HG03378 (cell line): ENCODE measurements around the gene NBEA.

Experiments
- ATAC-seq: cut with Tn5 transposase; IDR thresholded peaks from one replicate; pipeline ENCODE4 v1.9.1; 2021; ENCODE audit warnings: mild to moderate bottlenecking, moderate library complexity; ENCODE audit not compliant: unreplicated experiment

The NBEA gene

GRCh38 chr13:35557475-35557874, 615.4 kb downstream of the NBEA start:
- peak; percentile 41 for ATAC-seq

DNA sequence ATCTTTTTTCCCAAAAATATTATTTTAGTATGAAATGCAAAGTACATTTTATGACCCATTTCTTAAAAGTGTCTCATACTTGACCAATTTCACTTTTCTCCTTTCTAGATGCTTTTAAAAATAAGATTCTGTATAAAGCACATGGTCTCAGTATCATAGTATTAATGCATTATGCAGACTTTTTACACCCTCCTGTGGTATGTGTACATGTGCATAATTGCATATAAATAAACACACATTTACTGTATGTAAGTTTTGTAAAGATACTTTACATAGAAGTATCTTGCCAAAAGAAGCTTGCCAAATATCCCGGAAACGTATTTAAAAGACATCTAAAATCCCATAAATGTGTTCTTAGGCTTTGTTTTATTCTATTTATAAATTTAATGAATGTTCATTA, 619.5 kb downstream of the NBEA start:
- no peak for ATAC-seq

GRCh38 chr13:35565273-35565672, 623.2 kb downstream of the NBEA start:
- ATAC-seq, result no peak

DNA sequence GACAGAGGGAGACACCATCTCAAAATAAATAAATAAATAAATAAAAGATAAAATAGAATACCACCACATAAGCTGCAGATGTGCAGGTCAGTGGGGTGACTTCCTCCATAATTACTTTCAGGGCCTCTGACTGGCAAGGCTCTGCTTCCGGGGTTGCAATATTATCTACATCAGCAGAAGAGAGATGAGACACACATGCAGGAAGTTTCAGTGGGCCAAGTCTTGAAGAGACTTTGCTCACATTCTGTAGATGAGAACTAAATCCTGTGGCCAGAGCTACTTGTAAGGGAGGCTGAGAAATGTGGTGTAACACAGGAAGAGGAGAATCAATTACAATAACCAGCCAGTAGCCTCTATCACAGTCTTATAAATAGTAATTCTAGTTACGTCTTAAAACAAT, 624.3 kb downstream of the NBEA start:
- no peak for ATAC-seq

DNA sequence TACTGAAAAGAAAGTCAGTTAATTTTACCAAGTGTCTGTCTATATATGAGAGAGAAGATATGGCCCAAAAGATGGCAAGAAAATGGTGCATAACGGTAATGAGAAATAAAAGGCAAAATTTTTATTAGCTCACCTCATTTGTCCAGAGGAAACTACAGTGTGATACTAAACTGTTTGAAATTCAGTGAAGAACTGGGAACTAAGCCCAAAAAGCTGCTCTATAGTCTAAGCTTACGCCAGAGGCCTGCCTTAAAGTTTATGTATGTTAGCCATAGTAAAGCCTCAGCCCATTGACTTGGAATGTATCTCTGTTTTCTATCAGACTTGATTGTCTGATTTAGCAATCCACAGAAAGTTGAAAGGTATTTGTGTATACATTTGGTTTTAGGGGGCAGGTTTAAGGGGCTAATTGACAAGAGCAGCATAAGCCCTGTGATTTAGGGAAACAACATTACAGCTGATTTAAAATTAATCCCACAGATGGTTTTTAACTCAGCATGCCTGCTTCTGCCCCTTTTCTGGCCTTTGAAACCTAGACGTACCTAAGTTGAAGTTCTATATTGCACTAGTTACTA, 625.4 kb downstream of the NBEA start:
- ATAC-seq, result no peak

DNA sequence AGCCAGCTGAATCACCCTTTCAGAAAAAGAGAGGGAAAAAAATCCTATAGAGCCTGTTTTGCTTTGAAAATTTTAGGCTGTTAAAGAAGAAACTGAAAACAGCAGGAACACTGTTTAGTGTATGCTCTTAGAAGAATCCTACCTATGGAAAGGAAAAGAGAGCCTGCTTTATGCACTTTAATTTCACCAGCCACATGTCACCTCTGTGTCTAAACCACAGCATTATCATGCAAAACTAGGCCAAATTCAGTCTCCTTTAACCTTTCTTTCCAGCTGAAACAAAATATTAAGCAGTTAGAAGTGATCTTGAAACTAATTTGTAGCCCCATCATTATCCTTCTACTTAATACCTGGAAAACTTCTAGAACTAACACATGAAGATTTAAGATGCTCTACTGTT, 631.6 kb downstream of the NBEA start:
- no peak for ATAC-seq

GRCh38 chr13:35592457-35592856, 650.4 kb downstream of the NBEA start:
- no peak for ATAC-seq

DNA sequence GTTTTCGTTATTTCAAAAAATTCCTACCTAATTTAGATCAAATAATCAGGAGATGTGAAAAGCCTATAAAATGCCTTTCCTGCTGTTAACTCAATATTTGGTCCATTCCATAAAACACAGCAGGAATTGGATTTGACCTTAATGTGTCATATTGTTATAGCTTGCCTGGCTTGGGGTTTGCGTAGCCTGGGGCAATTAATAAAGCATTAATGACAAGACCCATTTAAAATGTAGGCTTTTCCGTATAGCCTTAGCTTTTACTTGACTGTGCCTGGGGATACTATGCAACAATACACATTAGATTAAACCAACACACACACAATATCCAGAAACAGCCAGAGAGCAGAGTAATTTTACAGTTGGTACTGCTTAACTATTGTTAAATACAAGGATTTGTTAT, 651.6 kb downstream of the NBEA start:
- ATAC-seq, result no peak

DNA sequence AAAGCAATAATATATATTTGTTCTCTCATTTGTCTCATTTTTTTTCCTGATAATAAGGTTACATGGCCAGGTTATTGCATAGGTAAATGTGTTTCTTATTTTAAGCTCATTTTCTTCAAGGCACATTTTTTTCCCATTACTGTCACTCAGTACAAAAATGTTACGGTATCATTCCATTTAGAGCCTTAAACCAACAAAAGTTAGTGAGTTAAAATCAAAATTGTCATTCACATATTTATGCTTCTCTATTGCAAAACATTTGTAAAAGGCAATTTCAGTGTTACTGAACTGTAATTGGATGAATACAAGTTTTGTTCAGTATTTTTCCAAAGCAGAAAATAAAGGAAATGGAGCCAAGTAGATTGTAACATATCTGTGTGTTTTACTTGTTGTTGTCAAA, 652.0 kb downstream of the NBEA start:
- no peak for ATAC-seq

- ATAC-seq, result no peak
Measured at GRCh38 chr13:35595181-35595580, 653.1 kb downstream of the NBEA start.

DNA sequence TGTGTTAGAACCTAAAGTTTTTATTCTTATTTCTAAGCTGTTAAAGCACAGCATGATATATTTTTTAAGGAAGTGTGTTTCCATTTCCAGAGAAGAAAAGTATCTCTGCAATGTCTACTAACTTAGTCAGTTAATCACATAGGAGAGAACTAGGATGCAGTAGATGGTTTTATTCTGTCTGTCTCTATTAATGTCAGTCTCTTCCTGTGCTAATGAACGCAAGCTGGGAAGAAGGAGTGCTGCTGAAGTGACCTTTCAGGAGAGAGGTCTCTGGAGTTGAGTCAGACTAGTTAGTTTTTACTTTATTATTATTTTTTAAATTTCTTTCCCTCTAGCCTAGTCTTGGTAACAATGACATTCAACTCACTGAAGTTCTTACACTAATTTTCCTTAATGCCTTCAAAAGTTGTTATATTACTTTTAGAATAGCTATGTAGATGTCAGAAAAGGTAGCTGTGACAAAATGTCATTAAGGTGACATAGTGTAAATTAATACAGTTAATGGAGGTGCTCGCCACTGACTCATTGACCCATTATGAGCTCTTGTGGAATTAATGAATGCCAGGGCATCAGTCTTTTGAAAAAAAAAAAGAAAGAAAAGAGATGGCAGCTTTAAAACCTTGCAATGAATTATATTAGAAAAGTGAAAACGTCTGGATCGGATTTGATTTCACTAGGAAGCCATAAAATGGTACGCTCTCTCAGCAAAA, 654.4 kb downstream of the NBEA start:
- no peak for ATAC-seq

- ATAC-seq, result no peak
Measured at GRCh38 chr13:35597451-35597850, 655.4 kb downstream of the NBEA start.

- no peak for ATAC-seq
Measured at GRCh38 chr13:35598233-35598632, 656.2 kb downstream of the NBEA start.

DNA sequence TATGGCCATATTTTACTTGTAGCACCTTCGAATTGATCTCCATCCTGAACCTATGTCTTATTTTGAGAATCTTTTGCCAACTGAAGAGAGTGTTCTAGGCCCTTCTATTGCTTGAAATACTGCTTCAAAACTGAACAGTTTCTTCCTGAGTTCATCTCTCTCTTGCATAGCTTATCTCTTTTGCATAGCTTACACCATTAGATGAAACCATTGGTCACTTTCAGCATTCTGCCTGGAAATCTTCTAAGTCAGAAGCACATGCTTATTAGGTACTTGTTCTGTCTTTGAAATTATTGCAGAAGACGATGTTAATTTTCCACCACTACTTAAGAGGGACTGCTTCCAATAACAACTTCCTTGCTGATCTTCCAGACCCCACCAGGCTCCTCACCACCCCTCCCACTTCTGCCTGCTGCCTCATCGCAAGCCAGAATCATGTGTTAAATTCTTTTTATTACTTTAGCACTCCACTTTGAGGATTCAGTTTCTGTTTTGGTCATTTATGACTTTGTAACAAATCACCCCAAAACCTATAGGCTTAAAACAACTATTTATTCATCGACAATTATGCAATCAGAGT, 656.8 kb downstream of the NBEA start:
- ATAC-seq, result no peak

DNA sequence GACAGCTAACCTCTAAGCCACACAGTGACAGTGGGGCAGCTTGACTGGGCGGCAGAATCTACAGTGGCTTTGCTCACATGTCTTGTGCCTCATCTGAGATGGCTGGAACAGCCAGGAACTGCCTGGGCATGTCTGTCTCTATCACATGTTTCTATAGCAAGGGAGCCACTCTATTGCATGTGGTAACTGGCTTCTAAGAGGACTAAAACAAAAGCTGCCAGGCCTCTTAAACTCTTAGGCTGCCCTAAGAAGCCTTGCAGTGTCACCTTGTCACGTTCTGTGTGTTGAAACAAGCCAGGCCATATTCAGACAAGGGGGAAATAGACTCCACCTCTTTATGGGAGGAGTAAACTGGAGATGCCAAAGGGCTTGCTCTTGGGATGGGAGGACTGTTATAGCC, 657.3 kb downstream of the NBEA start:
- no peak for ATAC-seq

DNA sequence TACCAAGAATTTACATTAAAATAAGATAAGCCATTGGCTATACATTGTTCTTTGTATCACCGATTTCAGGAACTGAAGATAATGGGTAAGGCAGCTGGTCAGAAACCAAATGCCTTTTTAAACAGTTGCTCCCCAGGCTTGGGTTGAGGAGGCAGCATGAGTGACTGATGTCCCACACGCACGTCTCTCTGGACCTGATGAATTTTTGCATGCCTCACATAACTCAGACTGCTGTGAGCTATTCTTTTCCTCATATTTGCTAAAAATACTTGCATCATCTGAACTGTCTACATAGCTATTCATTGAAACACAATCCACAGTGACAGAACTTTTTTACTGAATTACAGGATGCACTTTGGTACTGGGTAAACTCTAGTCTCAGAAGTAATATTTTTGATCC, 658.1 kb downstream of the NBEA start:
- ATAC-seq, result no peak

GRCh38 chr13:35603593-35604285, 661.7 kb downstream of the NBEA start:
- ATAC-seq, result no peak

DNA sequence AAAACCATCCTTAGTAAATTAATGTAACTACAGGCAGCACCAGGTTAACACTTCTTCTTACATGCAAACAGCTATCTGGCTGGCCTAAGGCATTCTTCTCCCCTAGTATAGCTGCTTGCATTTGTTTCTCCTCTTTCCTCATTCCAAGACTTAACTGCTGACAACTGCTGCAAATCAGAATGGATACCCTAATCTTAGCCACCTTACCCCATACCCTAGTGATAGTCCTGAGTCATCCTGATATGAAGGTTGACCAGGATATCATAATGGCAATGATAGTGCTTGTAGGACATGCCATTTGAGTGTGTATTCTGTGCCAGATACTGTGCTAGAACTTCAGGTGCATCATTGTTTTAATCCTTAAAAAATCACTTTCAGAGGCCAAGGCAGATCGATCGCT, 672.6 kb downstream of the NBEA start:
- no peak for ATAC-seq

DNA sequence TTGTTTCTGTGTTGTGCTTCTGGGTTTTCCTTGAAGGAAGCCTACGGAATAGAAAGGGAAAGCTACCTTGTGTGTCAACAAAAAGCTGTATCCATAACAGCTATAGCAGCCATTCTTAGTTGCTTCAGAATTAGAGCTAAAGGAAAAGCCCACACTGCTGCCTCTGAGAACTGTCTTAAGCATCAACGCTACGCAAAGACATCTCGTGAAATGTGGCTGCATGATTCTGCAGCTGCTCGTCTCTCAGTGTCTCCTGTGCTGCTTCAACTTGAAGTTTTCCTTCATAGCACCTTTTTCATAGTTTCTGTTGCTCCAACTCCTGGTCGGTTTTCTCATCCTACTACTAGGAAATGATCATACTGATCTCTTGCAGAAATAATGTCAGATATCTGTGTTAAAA, 675.4 kb downstream of the NBEA start:
- ATAC-seq, result no peak

GRCh38 chr13:35618565-35619083, 676.6 kb downstream of the NBEA start:
- no peak for ATAC-seq

DNA sequence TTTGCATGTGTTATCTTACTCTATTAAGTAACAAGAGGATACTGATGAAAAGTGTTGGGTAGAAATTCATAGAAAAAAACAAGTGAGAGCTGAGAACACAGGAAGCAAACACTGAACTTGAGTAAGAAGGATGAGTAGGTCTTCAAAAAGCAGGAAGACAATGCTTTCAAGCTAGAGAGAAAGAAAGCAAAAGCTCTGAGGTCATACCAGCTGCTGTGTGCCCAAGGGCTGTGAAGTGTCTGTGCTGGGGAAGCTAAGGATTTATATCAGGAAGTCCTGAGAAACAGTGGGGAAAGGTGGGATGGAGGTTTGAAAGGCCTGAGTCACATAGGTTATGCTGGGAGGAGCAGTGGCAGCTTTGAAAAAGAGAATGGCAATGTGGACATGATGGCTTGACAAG, 679.9 kb downstream of the NBEA start:
- no peak for ATAC-seq

DNA sequence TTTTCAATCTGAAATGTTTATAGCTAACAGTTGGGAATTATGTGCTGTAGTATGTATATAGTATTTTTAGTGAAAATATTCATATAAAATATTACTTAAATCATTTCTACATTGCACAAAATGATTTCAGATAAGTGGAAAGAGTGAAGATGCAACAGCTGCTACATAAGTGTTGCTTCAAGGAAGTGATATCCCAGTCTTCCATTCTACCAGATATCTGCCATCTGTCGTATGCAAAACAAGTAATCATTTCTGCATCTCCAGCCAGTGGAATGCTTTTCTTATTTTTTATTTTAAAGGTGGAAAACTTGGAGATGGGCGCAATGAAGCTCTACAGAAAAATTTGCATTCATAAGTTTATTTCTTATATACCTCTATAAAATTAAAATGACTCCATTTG, 687.0 kb downstream of the NBEA start:
- ATAC-seq, result no peak
